Activated T-cell treated with anti-CD3 and anti-CD28 coated beads, Interleukin-2, amount 50 U/mL, for 72 hours (primary cell): Measurements from ENCODE around the gene GADD45A. TPM values are rescaled to one million over a fixed set of nuclear protein-coding genes. Genes with fewer than 3 reads are reported as not detected.

ENCODE experiments used
- ATAC-seq, 2 donors: fragments of 150-1000 bp; cut with Tn5 transposase; replicated peaks in 1 of 2; 2 replicates each; pipeline ENCODE4 v1.10.0; 2021; ENCODE audit warnings: moderate library complexity in 2 of 2, mild to moderate bottlenecking in 1 of 2
- DNase-seq, 2 donors: peaks; one replicate each; pipeline ENCODE4 v3.0.0; 2021 to 2022; ENCODE audit warnings: mixed read lengths in 1 of 2
- H3K27ac Mint-ChIP-seq: one replicate; pipeline ENCODE4 v1.8.0; 2022; ENCODE audit warnings: mild to moderate bottlenecking, moderate library complexity, mixed read lengths
- H3K27me3 Mint-ChIP-seq: one replicate; pipeline ENCODE4 v1.8.0; 2022; ENCODE audit warnings: low read depth, mixed read lengths
- H3K36me3 Mint-ChIP-seq, 2 donors: one replicate each; pipeline ENCODE4 v1.8.0; 2022; ENCODE audit warnings: mixed read lengths in 2 of 2, mild to moderate bottlenecking in 1 of 2; ENCODE audit not compliant: insufficient read depth in 2 of 2
- H3K4me1 Mint-ChIP-seq: one replicate; pipeline ENCODE4 v1.8.0; 2022; ENCODE audit warnings: low read depth, mixed read lengths
- H3K4me3 Mint-ChIP-seq, 2 donors: one replicate each; pipeline ENCODE4 v1.8.0; 2022; ENCODE audit warnings: mild to moderate bottlenecking in 2 of 2, mixed read lengths in 2 of 2, moderate library complexity in 2 of 2
- H3K9me3 Mint-ChIP-seq, 2 donors: one replicate each; pipeline ENCODE4 v1.8.0; 2022; ENCODE audit warnings: mixed read lengths in 2 of 2
- total RNA-seq, 2 donors: library from RNA; stranded (reverse); gene quantifications; one replicate each; pipeline ENCODE4 v1.2.3, GENCODE V29; 2022

GADD45A gene
- total RNA-seq, 2 donors from 2014 or later: 113 to 135 TPM

GRCh38 chr1:67735206-67735605 is 50.2 kb downstream of the GADD45A start:
- Mint-ChIP-seq H3K4me3 (peak overlapping the region in 1 of 2 donors; percentile 84), H3K9me3 (no peaks in the 10 kb centered on the region), H3K27ac (no peak overlapping the region), H3K36me3 (no peaks in the 10 kb centered on the region), H3K4me1 (peaks cover 15% of the 10 kb centered on the region), H3K27me3 (no peaks in the 10 kb centered on the region)
- DNase-seq: no peak
- no peak for ATAC-seq

GRCh38 chr1:67735806-67736627 is 51.0 kb downstream of the GADD45A start:
- H3K4me3 Mint-ChIP-seq: peak overlapping the region; percentile 84 to 87
- peak overlapping the region; percentile 95 for H3K27ac Mint-ChIP-seq

GRCh38 chr1:67736750-67737149 is 51.7 kb downstream of the GADD45A start:
- Mint-ChIP-seq H3K27ac (no peak overlapping the region), H3K9me3 (no peaks in the 10 kb centered on the region), H3K36me3 (no peaks in the 10 kb centered on the region), H3K4me1 (peaks cover 14% of the 10 kb centered on the region), H3K4me3 (no peak overlapping the region), H3K27me3 (no peaks in the 10 kb centered on the region)
- ATAC-seq: no peak
- DNase-seq: no peak

More at GRCh38 chr1:67735806-67736627, 51.0 kb downstream of the GADD45A start:
- Mint-ChIP-seq H3K9me3 (no peaks in the 10 kb centered on the region), H3K27me3 (no peaks in the 10 kb centered on the region), H3K4me1 (peaks cover 14% of the 10 kb centered on the region), H3K36me3 (no peaks in the 10 kb centered on the region)
- DNase-seq (peak; percentile 64 to 65), ATAC-seq (peak; percentile 100)

GRCh38 chr1:67737875-67738274 is 52.9 kb downstream of the GADD45A start:
- H3K4me3 Mint-ChIP-seq: no peak overlapping the region
- H3K27me3 Mint-ChIP-seq: no peaks in the 10 kb centered on the region
- no peak for DNase-seq
- H3K4me1 Mint-ChIP-seq: peaks cover 14% of the 10 kb centered on the region
- H3K9me3 Mint-ChIP-seq: no peaks in the 10 kb centered on the region
- no peak for ATAC-seq
- H3K36me3 Mint-ChIP-seq: no peaks in the 10 kb centered on the region
- no peak overlapping the region for H3K27ac Mint-ChIP-seq

Other genes with a start within 250 kb of the GADD45A start
- gene GNG12, start 148.3 kb downstream of the GADD45A start, total RNA-seq: under 1 TPM; 0.32 to 0.34 TPM